Measurements from ENCODE around the gene ZNF254. TPM values are rescaled to one million over a fixed set of nuclear protein-coding genes. Genes with fewer than 3 reads are reported as not detected.

The ZNF254 gene
- total RNA-seq, 4 donors from 2014 or later = 61.1 to 85.4 (median 64.9) TPM

DNA sequence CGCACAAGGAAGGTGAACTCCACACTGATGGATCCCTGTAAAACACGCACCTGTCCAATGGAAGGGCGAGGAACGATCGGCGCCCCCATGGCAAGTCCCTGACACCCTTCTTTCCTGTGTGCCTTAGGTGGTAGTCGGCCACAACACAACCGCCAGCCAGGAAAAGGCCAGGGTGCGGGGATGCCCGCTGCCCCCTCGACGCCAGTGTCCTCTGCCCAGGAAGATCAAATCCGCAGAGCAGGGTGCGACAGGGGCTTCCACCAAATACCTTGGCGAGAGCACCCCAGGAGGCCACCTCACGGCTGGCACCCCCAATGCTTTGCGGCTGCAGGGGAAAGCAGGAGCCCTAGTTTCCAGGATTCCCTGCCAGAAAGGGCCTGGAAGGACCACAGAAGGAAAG, 91.2 kb downstream of the ZNF254 start:
- Histone ChIP-seq H3K9me3 (no peaks in the 10 kb centered on the region), H3K4me1 (no peaks in the 10 kb centered on the region), H3K36me3 (no peaks in the 10 kb centered on the region), H3K27ac (no peak overlapping the region), H3K4me3 (replicated peaks in 1 of 3) (no peak overlapping the region), H3K27me3 (no peaks in the 10 kb centered on the region)
- intact Hi-C loops (cut with DNase I) = no loop called here
- TF ChIP-seq POLR2A (IDR thresholded peaks at IDR 0.05) (no peak), CTCF (IDR thresholded peaks at IDR 0.05) (no peak)
- WGBS, 2 donors = 86 to 96% methylated on average over 13 to 17 of the region's 17 CpGs
- no peak for DNase-seq

Other genes with a start within 250 kb of the ZNF254 start
- 1 to 10 TPM; 1.3 to 9.1 (median 5.2) TPM for gene ZNF726, start 172.3 kb upstream of the ZNF254 start, total RNA-seq